BJ (cell line): ENCODE results near the gene SCAPER. TPM values are rescaled to one million over a fixed set of nuclear protein-coding genes. Genes with fewer than 3 reads are reported as not detected.

Experiments used
- CTCF ChIA-PET: fragments of 350-600 bp; formaldehyde crosslinking; extraction: SDS; loops from one replicate; lab custom pipeline; 2021; ENCODE audit warnings: antibody characterized with exemption, inconsistent platforms; lab: Yijun Ruan, JAX
- POLR2A ChIA-PET: fragments of 300-600 bp; sonication (Branson Sonifier 250); formaldehyde crosslinking; extraction: SDS; loops from one replicate; lab custom pipeline; 2021; ENCODE audit warnings: antibody characterized with exemption; lab: Charles Lee
- DNase-seq: peaks from one replicate; pipeline ENCODE4 v3.0.0-alpha.2; 2011; ENCODE audit warnings: low read depth
- H3K27me3 ChIP-seq: 2 replicates; pipeline ENCODE4 v1.6.0; 2011; ENCODE audit warnings: low read length; ENCODE audit not compliant: control insufficient read depth, insufficient read depth
- H3K36me3 ChIP-seq: 2 replicates; pipeline ENCODE4 v1.5.1; 2011; ENCODE audit warnings: low read length; ENCODE audit not compliant: control insufficient read depth, insufficient read depth
- H3K4me3 ChIP-seq: 2 replicates; pipeline ENCODE4 v1.5.1; 2011; ENCODE audit warnings: low read depth, mild to moderate bottlenecking, control low read depth, low read length
- polyA plus RNA-seq: library from polyadenylated mRNA; depleted of rRNA; stranded (reverse); fragments of >200 nt; gene quantifications from 2 replicates; pipeline ENCODE4 v1.2.3, GENCODE V29; 2011
- TF ChIP-seq, protein P1 (sequence below): IDR thresholded peaks from 2 replicates; pipeline ENCODE4 v1.5.1; 2011; ENCODE audit warnings: low read depth, mild to moderate bottlenecking, control low read depth, inconsistent platforms, low read length, moderate library complexity; ENCODE audit not compliant: insufficient read depth

SCAPER gene
- polyA plus RNA-seq, 1 experiment = 2.3 TPM

DNA sequence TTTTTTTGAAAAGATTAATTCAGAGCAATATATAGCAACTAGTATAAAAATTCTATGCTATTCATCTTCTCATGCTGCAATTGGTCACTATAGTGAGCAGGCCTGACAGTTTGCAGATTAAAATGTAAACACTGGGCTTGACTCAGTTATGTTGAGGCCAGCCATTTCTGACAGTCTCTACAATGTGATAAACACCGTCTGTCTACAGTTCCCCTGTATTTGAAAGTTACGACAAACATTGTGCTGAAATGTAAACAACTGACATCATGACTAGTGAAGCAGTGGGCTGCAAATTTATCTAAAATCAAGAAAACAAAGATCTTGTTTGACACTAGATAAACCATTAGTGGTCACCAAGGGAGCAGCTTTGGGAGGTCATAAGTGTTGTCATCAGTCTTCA is 371.1 kb downstream of the SCAPER start:
- DNase-seq = no peak
- Histone ChIP-seq H3K27me3 (no peaks in the 10 kb centered on the region), H3K36me3 (no peaks in the 10 kb centered on the region), H3K4me3 (no peak overlapping the region)
- TF ChIP-seq, protein P1, sequence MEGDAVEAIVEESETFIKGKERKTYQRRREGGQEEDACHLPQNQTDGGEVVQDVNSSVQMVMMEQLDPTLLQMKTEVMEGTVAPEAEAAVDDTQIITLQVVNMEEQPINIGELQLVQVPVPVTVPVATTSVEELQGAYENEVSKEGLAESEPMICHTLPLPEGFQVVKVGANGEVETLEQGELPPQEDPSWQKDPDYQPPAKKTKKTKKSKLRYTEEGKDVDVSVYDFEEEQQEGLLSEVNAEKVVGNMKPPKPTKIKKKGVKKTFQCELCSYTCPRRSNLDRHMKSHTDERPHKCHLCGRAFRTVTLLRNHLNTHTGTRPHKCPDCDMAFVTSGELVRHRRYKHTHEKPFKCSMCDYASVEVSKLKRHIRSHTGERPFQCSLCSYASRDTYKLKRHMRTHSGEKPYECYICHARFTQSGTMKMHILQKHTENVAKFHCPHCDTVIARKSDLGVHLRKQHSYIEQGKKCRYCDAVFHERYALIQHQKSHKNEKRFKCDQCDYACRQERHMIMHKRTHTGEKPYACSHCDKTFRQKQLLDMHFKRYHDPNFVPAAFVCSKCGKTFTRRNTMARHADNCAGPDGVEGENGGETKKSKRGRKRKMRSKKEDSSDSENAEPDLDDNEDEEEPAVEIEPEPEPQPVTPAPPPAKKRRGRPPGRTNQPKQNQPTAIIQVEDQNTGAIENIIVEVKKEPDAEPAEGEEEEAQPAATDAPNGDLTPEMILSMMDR = no peak
- POLR2A ChIA-PET = no interaction called here
- CTCF ChIA-PET = no interaction called here

DNA sequence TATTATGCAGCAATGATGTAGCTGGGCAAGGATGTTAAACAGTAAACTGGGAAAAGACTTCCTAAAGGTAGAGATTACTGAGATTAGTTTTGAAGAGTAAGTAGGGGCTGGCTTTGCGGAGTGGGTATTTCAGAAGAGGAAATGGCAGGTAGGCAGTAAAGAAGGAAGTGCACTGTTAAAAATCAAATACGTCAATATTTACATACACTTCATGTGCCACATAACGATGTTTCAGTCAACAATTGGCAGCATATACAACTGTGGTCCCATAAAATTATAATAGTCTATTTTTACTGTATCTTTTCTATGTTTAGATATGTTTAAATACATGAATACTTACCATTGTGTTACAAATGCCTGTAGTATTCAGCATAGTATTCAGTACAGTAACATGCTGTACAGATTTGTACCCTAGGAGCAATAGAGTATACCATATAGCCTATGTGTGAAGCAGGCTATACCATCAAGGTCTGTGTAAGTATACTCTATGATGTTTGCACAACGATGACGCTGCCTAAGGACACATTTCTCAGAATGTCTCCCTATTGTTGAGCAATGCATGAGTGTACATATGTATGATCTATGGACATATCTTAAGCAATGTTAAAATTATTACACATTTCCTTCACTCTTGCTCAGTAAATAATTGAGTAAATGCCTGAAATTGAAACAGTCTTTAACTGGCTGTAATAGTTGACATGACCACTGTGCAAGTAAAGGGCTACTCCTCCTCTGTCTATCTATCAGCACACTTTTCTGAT is 371.9 kb downstream of the SCAPER start:
- H3K4me3 ChIP-seq = no peak overlapping the region
- no peaks in the 10 kb centered on the region for H3K27me3 ChIP-seq
- ChIA-PET CTCF (no interaction called here), POLR2A (no interaction called here)
- DNase-seq = no peak
- TF ChIP-seq, protein P1 = no peak
- H3K36me3 ChIP-seq = no peaks in the 10 kb centered on the region

DNA sequence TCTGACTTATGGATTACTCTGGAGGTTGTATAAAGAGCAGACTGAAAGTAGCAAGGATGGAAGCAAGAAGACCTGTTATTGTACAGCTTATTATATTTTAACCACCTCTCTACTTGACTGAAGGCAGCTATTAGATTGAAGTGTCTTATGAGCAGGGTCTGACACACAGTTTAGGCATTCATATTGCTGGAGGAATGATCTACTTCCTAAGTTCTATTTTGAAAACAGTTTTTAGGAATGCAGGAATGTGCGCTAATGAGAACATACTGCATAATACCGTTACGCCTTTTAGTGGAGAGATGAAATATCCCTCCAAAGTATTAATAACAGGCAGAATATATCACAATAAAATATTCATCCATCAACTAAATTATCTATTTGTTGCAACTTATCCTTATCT is 375.2 kb downstream of the SCAPER start:
- Histone ChIP-seq H3K36me3 (no peaks in the 10 kb centered on the region), H3K4me3 (no peak overlapping the region), H3K27me3 (no peaks in the 10 kb centered on the region)
- POLR2A ChIA-PET = no interaction called here
- CTCF ChIA-PET = interaction anchor here (1.1 kb wide), 1 partner anchor 11 kb away, joined by 3 read pairs; no protein-coding TSS in a partner anchor
- TF ChIP-seq, protein P1 = no peak
- no peak for DNase-seq

DNA sequence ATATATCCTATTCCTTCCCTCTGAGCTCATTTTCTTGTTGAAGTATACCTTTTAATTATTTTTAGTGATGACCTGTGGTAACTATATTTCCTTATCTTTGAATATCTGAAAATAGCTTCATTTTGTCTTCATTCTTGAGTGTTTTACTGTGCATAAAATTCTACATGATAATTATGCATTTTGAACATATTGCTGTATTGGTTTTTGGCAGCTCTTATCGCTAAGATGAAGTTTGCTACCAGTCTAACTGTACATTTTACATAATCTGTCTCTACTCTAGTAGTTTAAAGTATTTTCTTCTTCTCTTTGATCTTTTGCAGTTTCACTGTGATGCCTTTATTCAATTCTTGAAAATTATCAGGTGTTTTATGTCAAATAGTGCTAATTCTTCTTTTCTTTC is 379.0 kb downstream of the SCAPER start:
- CTCF ChIA-PET = no interaction called here
- Histone ChIP-seq H3K27me3 (no peaks in the 10 kb centered on the region), H3K4me3 (no peak overlapping the region), H3K36me3 (no peaks in the 10 kb centered on the region)
- no peak for DNase-seq
- TF ChIP-seq, protein P1 = no peak
- POLR2A ChIA-PET = no interaction called here

DNA sequence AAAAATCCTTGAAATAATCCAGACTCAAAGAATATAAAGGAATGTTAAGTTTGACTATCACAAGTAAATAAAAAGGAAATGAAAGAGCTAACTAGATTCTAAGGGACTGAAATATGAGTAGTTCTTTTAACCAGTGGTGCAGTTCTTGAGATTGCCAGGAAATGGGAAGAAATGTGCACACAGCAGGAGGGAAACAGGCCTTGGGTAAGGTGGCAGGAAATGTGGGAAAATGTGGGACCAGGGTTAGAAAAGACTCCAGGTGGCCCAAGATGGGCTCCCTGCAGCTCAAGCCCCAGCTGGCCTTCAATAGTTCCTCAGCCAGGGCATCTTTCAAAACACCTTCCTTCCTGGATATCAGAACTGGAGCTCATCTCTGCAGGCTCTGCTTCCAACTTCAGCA is 387.2 kb downstream of the SCAPER start:
- ChIA-PET CTCF (interaction anchor here (0.6 to 1.6 kb wide), 4 partner anchors 10 to 27 kb away, joined by 3 to 4 read pairs (median 4); no protein-coding TSS in a partner anchor), POLR2A (no interaction called here)
- DNase-seq = no peak

More for the DNA sequence above, 387.2 kb downstream of the SCAPER start:
- no peaks in the 10 kb centered on the region for H3K27me3 ChIP-seq
- H3K36me3 ChIP-seq = no peaks in the 10 kb centered on the region
- no peak overlapping the region for H3K4me3 ChIP-seq
- TF ChIP-seq, protein P1 = no peak
